Activated CD8-positive, alpha-beta T cell treated with anti-CD3 and anti-CD28 coated beads for 36 hours (primary cell): ENCODE results near the gene PLEKHG1. TPM values are rescaled to one million over a fixed set of nuclear protein-coding genes. Genes with fewer than 3 reads are reported as not detected.

Experiments used
- ATAC-seq: fragments of 200-7000 bp; cut with Tn5 transposase; one replicate; pipeline ENCODE4 v1.10.0; 2021; ENCODE audit warnings: mild to moderate bottlenecking, moderate library complexity
- CTCF ChIA-PET: fragments of 350-600 bp; sonication (Branson Sonifier 250); formaldehyde crosslinking; loops from one replicate; lab custom pipeline; 2021; ENCODE audit warnings: antibody characterized with exemption; lab: Charles Lee
- POLR2A ChIA-PET: fragments of 350-600 bp; sonication (Branson Sonifier 250); formaldehyde crosslinking; loops from one replicate; lab custom pipeline; 2021; ENCODE audit warnings: antibody characterized with exemption; lab: Charles Lee
- DNase-seq: peaks from one replicate; pipeline ENCODE4 v3.0.0-alpha.2; 2020
- H3K27ac Mint-ChIP-seq: one replicate; pipeline ENCODE4 v1.8.0; 2021; ENCODE audit warnings: mild to moderate bottlenecking, mixed read lengths
- H3K27me3 Mint-ChIP-seq: one replicate; pipeline ENCODE4 v1.8.0; 2021; ENCODE audit warnings: mixed read lengths
- H3K36me3 Mint-ChIP-seq: one replicate; pipeline ENCODE4 v1.8.0; 2021; ENCODE audit warnings: low read depth, mixed read lengths
- H3K4me1 Mint-ChIP-seq: one replicate; pipeline ENCODE4 v1.8.0; 2021; ENCODE audit warnings: low read depth, mixed read lengths
- H3K4me3 Mint-ChIP-seq: one replicate; pipeline ENCODE4 v1.8.0; 2021; ENCODE audit warnings: mild to moderate bottlenecking, moderate library complexity, mixed read lengths
- H3K9me3 Mint-ChIP-seq: one replicate; pipeline ENCODE4 v1.8.0; 2021; ENCODE audit warnings: mixed read lengths
- CTCF ChIP-seq: fragments of 200-600 bp; IDR thresholded peaks from one replicate; pipeline ENCODE4 v1.8.0; 2022; ENCODE audit warnings: antibody characterized with exemption, mild to moderate bottlenecking
- intact Hi-C: fragments of 100-400 bp; cut with micrococcal nuclease; formaldehyde crosslinking; loops from one replicate; pipeline ENCODE4 v1.10.0; 2022
- total RNA-seq, 2 experiments: library from RNA; stranded (reverse); gene quantifications; one replicate each; pipeline ENCODE4 v1.2.3, GENCODE V29; 2021

PLEKHG1 gene
- total RNA-seq, 2 experiments from 2014 or later: 4.2 to 4.8 TPM

GRCh38 chr6:150593119-150593518 lies 6.6 kb upstream of the PLEKHG1 start:
- no peak overlapping the region for H3K27ac Mint-ChIP-seq
- intact Hi-C loops: no loop called here
- no peaks in the 10 kb centered on the region for H3K36me3 Mint-ChIP-seq
- ChIA-PET CTCF (no interaction called here), POLR2A (no interaction called here)
- no peak for TF ChIP-seq CTCF
- H3K4me1 Mint-ChIP-seq: no peaks in the 10 kb centered on the region
- no peaks in the 10 kb centered on the region for H3K9me3 Mint-ChIP-seq
- no peak overlapping the region for H3K4me3 Mint-ChIP-seq
- DNase-seq (no peak), ATAC-seq (no peak)
- H3K27me3 Mint-ChIP-seq: peaks cover 8% of the 10 kb centered on the region

GRCh38 chr6:150596439-150596838 lies 3.2 kb upstream of the PLEKHG1 start:
- Mint-ChIP-seq H3K4me3 (no peak overlapping the region), H3K4me1 (peaks cover 15% of the 10 kb centered on the region), H3K9me3 (no peaks in the 10 kb centered on the region), H3K36me3 (no peaks in the 10 kb centered on the region), H3K27ac (no peak overlapping the region), H3K27me3 (peaks cover 10% of the 10 kb centered on the region)
- ATAC-seq (no peak), DNase-seq (no peak)
- TF ChIP-seq CTCF: no peak
- ChIA-PET POLR2A (no interaction called here), CTCF (interaction anchor here (1.2 kb wide), 1 partner anchor 178 kb away, joined by 5 read pairs; no protein-coding TSS in a partner anchor)
- intact Hi-C loops: no loop called here

- POLR2A ChIA-PET: no interaction called here
- no peaks in the 10 kb centered on the region for H3K9me3 Mint-ChIP-seq
- peaks cover 24% of the 10 kb centered on the region for H3K27me3 Mint-ChIP-seq
- intact Hi-C loops: loop anchor here (2.0 kb wide), 1 partner anchor 180 kb away; no protein-coding TSS in a partner anchor
- peak overlapping the region; percentile 77 for H3K4me3 Mint-ChIP-seq
- H3K4me1 Mint-ChIP-seq: peaks cover 15% of the 10 kb centered on the region
- TF ChIP-seq CTCF: no peak
- no peak overlapping the region for H3K27ac Mint-ChIP-seq
- DNase-seq (no peak), ATAC-seq (no peak)
- no peaks in the 10 kb centered on the region for H3K36me3 Mint-ChIP-seq
- CTCF ChIA-PET: interaction anchor here (1.0 to 2.1 kb wide), 5 partner anchors 14 to 220 kb away, joined by 3 to 5 read pairs (median 3); no protein-coding TSS in a partner anchor
Observed at GRCh38 chr6:150598401-150598800, 1.3 kb upstream of the PLEKHG1 start.

GRCh38 chr6:150598858-150599198 lies 857 bp upstream of the PLEKHG1 start:
- ChIA-PET POLR2A (interaction anchor here (1.0 kb wide), 1 partner anchor 107 kb away, joined by 3 read pairs; no protein-coding TSS in a partner anchor), CTCF (interaction anchor here (0.9 to 3.0 kb wide), 10 partner anchors 9 to 219 kb away, joined by 3 to 19 read pairs (median 4); no protein-coding TSS in a partner anchor)
- Mint-ChIP-seq H3K36me3 (no peaks in the 10 kb centered on the region), H3K4me1 (peaks cover 15% of the 10 kb centered on the region), H3K4me3 (peak overlapping the region; percentile 77), H3K27me3 (peaks cover 24% of the 10 kb centered on the region), H3K27ac (peak overlapping the region; percentile 81), H3K9me3 (no peaks in the 10 kb centered on the region)
- intact Hi-C loops: loop anchor here (2.0 kb wide), 1 partner anchor 180 kb away; no protein-coding TSS in a partner anchor
- TF ChIP-seq CTCF: no peak
- ATAC-seq (no peak), DNase-seq (no peak)

GRCh38 chr6:150600010-150600300 lies 270 bp downstream of the PLEKHG1 start:
- ATAC-seq (peak; percentile 2), DNase-seq (no peak)
- ChIA-PET POLR2A (interaction anchor here (0.6 to 1.0 kb wide), 2 partner anchors 81 to 108 kb away, joined by 3 read pairs; no protein-coding TSS in a partner anchor), CTCF (interaction anchor here (1.0 to 3.0 kb wide), 6 partner anchors 16 to 205 kb away, joined by 3 to 19 read pairs (median 4); no protein-coding TSS in a partner anchor)
- Mint-ChIP-seq H3K4me3 (no peak overlapping the region), H3K36me3 (no peaks in the 10 kb centered on the region), H3K27ac (no peak overlapping the region), H3K4me1 (peaks cover 15% of the 10 kb centered on the region), H3K27me3 (peaks cover 24% of the 10 kb centered on the region), H3K9me3 (no peaks in the 10 kb centered on the region)
- intact Hi-C loops: no loop called here
- TF ChIP-seq CTCF: no peak
